Gastroesophageal sphincter (tissue), 3 donors: ENCODE measurements around the gene MYO3B.

Experiments used
- CTCF ChIP-seq, 4 experiments: fragments of 200-600 bp in 2 of 4; fragments of 450-650 bp in 2 of 4; sonication (generic) in 1 of 4; IDR thresholded peaks; one replicate each; pipeline ENCODE4 v1.5.1; 2017 to 2019; ENCODE audit warnings: antibody characterized with exemption in 4 of 4, mild to moderate bottlenecking in 2 of 4, moderate library complexity in 2 of 4
- EP300 ChIP-seq: sonication (generic); formaldehyde crosslinking; IDR thresholded peaks from one replicate; pipeline ENCODE4 v1.6.1; 2017; ENCODE audit warnings: antibody characterized with exemption, mild to moderate bottlenecking
- POLR2A ChIP-seq, 2 donors: fragments of 450-650 bp; IDR thresholded peaks; one replicate each; pipeline ENCODE4 v1.6.1; 2017; ENCODE audit warnings: antibody characterized with exemption in 2 of 2, mild to moderate bottlenecking in 2 of 2, moderate library complexity in 1 of 2
- POLR2AphosphoS5 ChIP-seq: sonication (generic); formaldehyde crosslinking; IDR thresholded peaks from one replicate; pipeline ENCODE4 v1.6.1; 2017; ENCODE audit warnings: antibody characterized with exemption

GRCh38 chr2:170588729-170589128 lies 410.8 kb downstream of the MYO3B start:
- TF ChIP-seq CTCF (IDR thresholded peaks at IDR 0.05) (no peak), POLR2AphosphoS5 (no peak), EP300 (no peak), POLR2A (IDR thresholded peaks at IDR 0.05) (no peak)
